Large intestine (tissue), 3 donors: ENCODE data around the gene MRC2. TPM values are rescaled to one million over a fixed set of nuclear protein-coding genes. Genes with fewer than 3 reads are reported as not detected.
"Not testable (repeated sequence)": the region's sequence is repeated elsewhere in the genome, so short reads cannot be mapped to it uniquely, and the experiment has no call there.

ENCODE experiments used
- DNase-seq, 2 donors: peaks; one replicate each; pipeline versions ENCODE4 v3.0.0 to v3.0.0-alpha.2; 2013
- H3K27ac ChIP-seq: one replicate; pipeline ENCODE4 v1.5.1; 2013; ENCODE audit warnings: low read length
- H3K27me3 ChIP-seq: 2 replicates; pipeline ENCODE4 v1.6.1; 2013; ENCODE audit warnings: low read length; ENCODE audit not compliant: control insufficient read depth, insufficient read depth
- H3K36me3 ChIP-seq: 2 replicates; pipeline ENCODE4 v1.6.1; 2013; ENCODE audit warnings: low read length; ENCODE audit not compliant: control insufficient read depth, insufficient read depth
- H3K4me1 ChIP-seq: one replicate; pipeline ENCODE4 v1.6.1; 2013; ENCODE audit warnings: low read length; ENCODE audit not compliant: control insufficient read depth, insufficient read depth
- H3K4me3 ChIP-seq: one replicate; pipeline ENCODE4 v1.5.1; 2013; ENCODE audit warnings: low read length
- H3K9me3 ChIP-seq: one replicate; pipeline ENCODE4 v1.6.1; 2013; ENCODE audit warnings: mild to moderate bottlenecking, low read depth, low read length, moderate library complexity; ENCODE audit not compliant: control insufficient read depth
- WGBS: methylation state at CpG from one replicate; pipeline ENCODE4 v1.1.5; 2013; ENCODE audit warnings: low lambda C conversion rate; ENCODE audit not compliant: insufficient coverage; 5-methylcytosine and 5-hydroxymethylcytosine counted together
- polyA plus RNA-seq: library from polyadenylated mRNA; unstranded; fragments of 120-200 nt; gene quantifications from one replicate; pipeline ENCODE4 v1.2.1, GENCODE V29; 2013

Gene MRC2
- polyA plus RNA-seq, 1 donor, result 20.1 TPM

GRCh38 chr17:62592341-62593099, 35.0 kb upstream of the MRC2 start:
- H3K9me3 ChIP-seq, result peaks cover 13% of the 10 kb centered on the region
- no peak overlapping the region for H3K27ac ChIP-seq
- H3K4me3 ChIP-seq, result no peak overlapping the region
- DNase-seq, result no peak
- H3K36me3 ChIP-seq, result peaks cover 57% of the 10 kb centered on the region
- H3K4me1 ChIP-seq, result no peaks in the 10 kb centered on the region
- H3K27me3 ChIP-seq, result no peaks in the 10 kb centered on the region
- no CpG with 5 or more reads among the region's 9 CpGs for WGBS

- H3K27ac ChIP-seq, result no peak overlapping the region
- H3K4me3 ChIP-seq, result no peak overlapping the region
- no peak for DNase-seq
- H3K27me3 ChIP-seq, result no peaks in the 10 kb centered on the region
- H3K36me3 ChIP-seq, result peaks cover 64% of the 10 kb centered on the region
- 100% methylated on average over 4 of the region's 5 CpGs for WGBS
- H3K9me3 ChIP-seq, result peaks cover 13% of the 10 kb centered on the region
- no peaks in the 10 kb centered on the region for H3K4me1 ChIP-seq
These were observed 32.0 kb upstream of the MRC2 start for GRCh38 chr17:62595484-62595883.

- 100% methylated on average over 1 of the region's 2 CpGs for WGBS
- peaks cover 69% of the 10 kb centered on the region for H3K36me3 ChIP-seq
These were observed 30.8 kb upstream of the MRC2 start for GRCh38 chr17:62596662-62597061.

GRCh38 chr17:62597150-62597549, 30.3 kb upstream of the MRC2 start:
- Histone ChIP-seq H3K9me3 (peaks cover 13% of the 10 kb centered on the region), H3K36me3 (peaks cover 72% of the 10 kb centered on the region), H3K27ac (no peak overlapping the region), H3K4me3 (no peak overlapping the region), H3K4me1 (no peaks in the 10 kb centered on the region), H3K27me3 (no peaks in the 10 kb centered on the region)
- no CpG with 5 or more reads among the region's 2 CpGs for WGBS
- DNase-seq, result no peak

More at GRCh38 chr17:62596662-62597061, 30.8 kb upstream of the MRC2 start:
- H3K4me1 ChIP-seq, result no peaks in the 10 kb centered on the region
- H3K4me3 ChIP-seq, result no peak overlapping the region
- no peaks in the 10 kb centered on the region for H3K27me3 ChIP-seq
- H3K27ac ChIP-seq, result no peak overlapping the region
- H3K9me3 ChIP-seq, result peaks cover 13% of the 10 kb centered on the region
- DNase-seq, result no peak

GRCh38 chr17:62597920-62598319, 29.6 kb upstream of the MRC2 start:
- peaks cover 78% of the 10 kb centered on the region for H3K36me3 ChIP-seq
- H3K27me3 ChIP-seq, result no peaks in the 10 kb centered on the region
- no peaks in the 10 kb centered on the region for H3K4me1 ChIP-seq
- no peak overlapping the region for H3K27ac ChIP-seq
- peaks cover 13% of the 10 kb centered on the region for H3K9me3 ChIP-seq
- H3K4me3 ChIP-seq, result no peak overlapping the region
- DNase-seq, result no peak
- WGBS, result no CpG with 5 or more reads among the region's 2 CpGs

- no peak overlapping the region for H3K27ac ChIP-seq
- DNase-seq, result no peak
- 60% methylated on average over 1 of the region's 6 CpGs for WGBS
These were observed 27.4 kb upstream of the MRC2 start for GRCh38 chr17:62599964-62600657.

GRCh38 chr17:62600805-62601204, 26.7 kb upstream of the MRC2 start:
- H3K36me3 ChIP-seq, result peaks cover 66% of the 10 kb centered on the region
- no peaks in the 10 kb centered on the region for H3K4me1 ChIP-seq
- H3K4me3 ChIP-seq, result no peak overlapping the region
- no peak for DNase-seq
- H3K27ac ChIP-seq, result no peak overlapping the region
- H3K9me3 ChIP-seq, result peaks cover 1% of the 10 kb centered on the region
- H3K27me3 ChIP-seq, result no peaks in the 10 kb centered on the region
- 100% methylated on average over 1 of the region's 1 CpG for WGBS

More at GRCh38 chr17:62599964-62600657, 27.4 kb upstream of the MRC2 start:
- Histone ChIP-seq H3K36me3 (peaks cover 69% of the 10 kb centered on the region), H3K27me3 (no peaks in the 10 kb centered on the region), H3K9me3 (peaks cover 5% of the 10 kb centered on the region), H3K4me1 (no peaks in the 10 kb centered on the region), H3K4me3 (no peak overlapping the region)

- Histone ChIP-seq H3K4me1 (no peaks in the 10 kb centered on the region), H3K36me3 (peaks cover 65% of the 10 kb centered on the region), H3K4me3 (no peak overlapping the region), H3K27ac (no peak overlapping the region), H3K27me3 (no peaks in the 10 kb centered on the region), H3K9me3 (no peaks in the 10 kb centered on the region)
- no peak for DNase-seq
- WGBS, result no CpG with 5 or more reads among the region's 2 CpGs
These were observed 26.0 kb upstream of the MRC2 start for GRCh38 chr17:62601471-62601870.

- H3K27me3 ChIP-seq, H3K4me3 ChIP-seq, H3K27ac ChIP-seq, H3K4me1 ChIP-seq, DNase-seq, H3K9me3 ChIP-seq: not testable (repeated sequence)
- no CpG with 5 or more reads among the region's 6 CpGs for WGBS
- H3K36me3 ChIP-seq, result peaks cover 67% of the 10 kb centered on the region
These were observed 23.7 kb upstream of the MRC2 start for GRCh38 chr17:62603783-62604182.

GRCh38 chr17:62605588-62605987, 21.9 kb upstream of the MRC2 start:
- no peak for DNase-seq
- Histone ChIP-seq H3K9me3 (no peaks in the 10 kb centered on the region), H3K27me3 (no peaks in the 10 kb centered on the region), H3K36me3 (peaks cover 67% of the 10 kb centered on the region), H3K27ac (no peak overlapping the region), H3K4me3 (no peak overlapping the region), H3K4me1 (no peaks in the 10 kb centered on the region)
- WGBS, result no CpG with 5 or more reads among the region's 7 CpGs
